GM18868 (cell line): Measurements from ENCODE around the gene NFKBIL1.

Experiments
- ATAC-seq: cut with Tn5 transposase; IDR thresholded peaks from one replicate; pipeline ENCODE4 v1.9.1; 2021; ENCODE audit warnings: mild to moderate bottlenecking, moderate library complexity; ENCODE audit not compliant: unreplicated experiment

NFKBIL1 gene

GRCh38 chr6:31559958-31560696 is 12.7 kb downstream of the NFKBIL1 start:
- peak; percentile 49 for ATAC-seq

- ATAC-seq = no peak
Measured at GRCh38 chr6:31560697-31561058, 13.3 kb downstream of the NFKBIL1 start.

GRCh38 chr6:31567531-31568370 is 20.3 kb downstream of the NFKBIL1 start:
- ATAC-seq = no peak

GRCh38 chr6:31568537-31568961 is 21.1 kb downstream of the NFKBIL1 start:
- peak; percentile 71 for ATAC-seq

- ATAC-seq = no peak
Measured at GRCh38 chr6:31569861-31570536, 22.6 kb downstream of the NFKBIL1 start.

- no peak for ATAC-seq
Measured at GRCh38 chr6:31572041-31572911, 24.9 kb downstream of the NFKBIL1 start, which contains the start of gene LTA. Gene LTA, plus strand, starts transcription at chr6:31572289. Its CDS starts 454 bp downstream, at chr6:31572743.

GRCh38 chr6:31573239-31574105 is 26.1 kb downstream of the NFKBIL1 start:
- no peak for ATAC-seq

- ATAC-seq = no peak
Measured at GRCh38 chr6:31574106-31575061, 27.0 kb downstream of the NFKBIL1 start.

- ATAC-seq = peak; percentile 27
Measured at GRCh38 chr6:31575335-31575901, 28.0 kb downstream of the NFKBIL1 start, which contains the start of gene TNF. Gene TNF, plus strand, starts transcription at chr6:31575565. Its CDS starts 177 bp downstream, at chr6:31575742.

- no peak for ATAC-seq
Measured at GRCh38 chr6:31575952-31576685, 28.7 kb downstream of the NFKBIL1 start.

GRCh38 chr6:31576897-31577578 is 29.6 kb downstream of the NFKBIL1 start:
- no peak for ATAC-seq

- no peak for ATAC-seq
Measured at GRCh38 chr6:31577579-31577966, 30.2 kb downstream of the NFKBIL1 start.

- ATAC-seq = no peak
Measured at GRCh38 chr6:31578184-31579118, 31.0 kb downstream of the NFKBIL1 start.

GRCh38 chr6:31579119-31579505 is 31.7 kb downstream of the NFKBIL1 start:
- ATAC-seq = no peak

- no peak for ATAC-seq
Measured at GRCh38 chr6:31579546-31580437, 32.4 kb downstream of the NFKBIL1 start.
